ENCODE measurements around the gene BPIFB3. TPM values are rescaled to one million over a fixed set of nuclear protein-coding genes. Genes with fewer than 3 reads are reported as not detected.

The BPIFB3 gene
- total and polyA plus RNA-seq, 11 donors: not detected

DNA sequence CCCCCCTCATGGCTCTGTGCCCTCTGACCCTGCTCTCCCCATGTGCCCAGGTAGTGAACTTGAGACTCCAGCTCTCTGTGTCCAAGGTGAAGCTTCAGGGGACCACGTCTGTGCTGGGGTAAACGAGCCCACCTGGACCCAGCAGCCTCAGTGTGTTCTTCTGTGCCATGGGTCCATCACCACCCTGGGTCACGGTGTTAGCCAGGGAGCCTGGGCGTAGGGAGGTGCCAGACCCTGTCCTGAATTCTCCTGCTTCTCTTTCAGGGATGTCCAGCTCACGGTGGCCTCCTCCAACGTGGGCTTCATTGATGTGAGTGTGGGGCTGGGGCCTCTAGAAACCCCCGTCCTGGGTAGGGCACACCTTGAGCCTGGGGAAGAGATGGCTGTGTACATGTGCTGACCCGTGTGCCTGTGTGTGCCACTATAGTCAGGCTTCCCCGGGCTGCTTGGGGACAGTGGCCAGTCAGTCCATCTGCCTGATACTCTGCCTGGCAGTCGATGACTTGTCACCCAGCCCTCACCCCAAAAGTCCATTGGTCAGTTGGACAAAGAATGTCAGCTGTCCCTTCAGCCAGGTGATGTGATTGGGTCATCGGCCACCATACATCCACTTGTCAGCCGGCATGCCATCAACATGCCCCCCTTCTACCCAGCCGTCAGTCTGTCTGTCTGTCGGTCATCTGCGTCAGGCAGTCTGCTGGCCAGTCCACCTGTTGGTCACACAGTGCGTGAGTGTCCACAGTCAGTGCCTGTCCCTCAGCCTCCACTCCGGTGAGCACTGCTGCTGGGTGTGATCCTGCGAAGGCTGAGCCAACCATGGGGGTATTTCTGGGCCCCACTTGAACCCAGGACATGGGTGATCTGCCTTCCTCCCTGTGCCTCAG lies 33.2 kb upstream of the BPIFB3 start:
- TF ChIP-seq, protein P1, sequence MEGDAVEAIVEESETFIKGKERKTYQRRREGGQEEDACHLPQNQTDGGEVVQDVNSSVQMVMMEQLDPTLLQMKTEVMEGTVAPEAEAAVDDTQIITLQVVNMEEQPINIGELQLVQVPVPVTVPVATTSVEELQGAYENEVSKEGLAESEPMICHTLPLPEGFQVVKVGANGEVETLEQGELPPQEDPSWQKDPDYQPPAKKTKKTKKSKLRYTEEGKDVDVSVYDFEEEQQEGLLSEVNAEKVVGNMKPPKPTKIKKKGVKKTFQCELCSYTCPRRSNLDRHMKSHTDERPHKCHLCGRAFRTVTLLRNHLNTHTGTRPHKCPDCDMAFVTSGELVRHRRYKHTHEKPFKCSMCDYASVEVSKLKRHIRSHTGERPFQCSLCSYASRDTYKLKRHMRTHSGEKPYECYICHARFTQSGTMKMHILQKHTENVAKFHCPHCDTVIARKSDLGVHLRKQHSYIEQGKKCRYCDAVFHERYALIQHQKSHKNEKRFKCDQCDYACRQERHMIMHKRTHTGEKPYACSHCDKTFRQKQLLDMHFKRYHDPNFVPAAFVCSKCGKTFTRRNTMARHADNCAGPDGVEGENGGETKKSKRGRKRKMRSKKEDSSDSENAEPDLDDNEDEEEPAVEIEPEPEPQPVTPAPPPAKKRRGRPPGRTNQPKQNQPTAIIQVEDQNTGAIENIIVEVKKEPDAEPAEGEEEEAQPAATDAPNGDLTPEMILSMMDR (IDR thresholded peaks at IDR 0.05): no peak
- TF ChIP-seq POLR2A (IDR thresholded peaks at IDR 0.05): no peak
- Histone ChIP-seq H3K9me3 (no peaks in the 10 kb centered on the region), H3K36me3 (no peaks in the 10 kb centered on the region), H3K27ac (no peak overlapping the region), H3K27me3 (peaks cover 0 to 4% (median 0%) of the 10 kb centered on the region in 9 donors), H3K4me3 (no peak overlapping the region), H3K4me1 (no peaks in the 10 kb centered on the region)
- 82 to 89% (median 85%) methylated on average over 6 to 18 of the region's 18 CpGs for WGBS, 4 donors
- intact Hi-C loops (cut with DNase I): no loop called here
- DNase-seq: no peak
- ATAC-seq: no peak

DNA sequence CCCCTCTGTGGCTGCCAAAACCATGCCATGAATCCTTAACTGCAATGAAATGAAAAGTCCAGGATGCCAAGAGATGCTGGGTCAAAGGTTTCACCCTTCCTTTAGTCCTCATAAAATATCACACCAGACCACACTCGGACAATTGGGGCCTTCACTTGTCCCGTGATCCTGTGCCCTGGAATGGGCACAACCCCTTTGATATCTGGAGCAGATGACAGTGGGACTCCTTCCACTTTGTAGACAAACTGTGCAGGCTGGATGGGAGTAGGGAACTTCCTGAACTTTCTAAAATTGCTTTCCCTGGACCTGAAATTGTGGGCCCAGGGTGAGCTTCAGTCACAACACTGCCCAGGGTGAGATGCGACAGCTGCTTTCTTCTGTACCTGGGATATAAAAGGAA lies 31.8 kb upstream of the BPIFB3 start:
- no peaks in the 10 kb centered on the region for H3K36me3 ChIP-seq
- H3K27me3 ChIP-seq: no peaks in the 10 kb centered on the region
- H3K4me1 ChIP-seq: no peaks in the 10 kb centered on the region
- ATAC-seq (no peak), DNase-seq (no peak)
- 74 to 89% (median 78%) methylated on average over 3 of the region's 3 CpGs for WGBS, 4 donors
- intact Hi-C loops (cut with DNase I): no loop called here
- H3K27ac ChIP-seq: no peak overlapping the region
- TF ChIP-seq, protein P1 (IDR thresholded peaks at IDR 0.05): no peak
- TF ChIP-seq POLR2A (IDR thresholded peaks at IDR 0.05): no peak
- no peaks in the 10 kb centered on the region for H3K9me3 ChIP-seq
- no peak overlapping the region for H3K4me3 ChIP-seq

DNA sequence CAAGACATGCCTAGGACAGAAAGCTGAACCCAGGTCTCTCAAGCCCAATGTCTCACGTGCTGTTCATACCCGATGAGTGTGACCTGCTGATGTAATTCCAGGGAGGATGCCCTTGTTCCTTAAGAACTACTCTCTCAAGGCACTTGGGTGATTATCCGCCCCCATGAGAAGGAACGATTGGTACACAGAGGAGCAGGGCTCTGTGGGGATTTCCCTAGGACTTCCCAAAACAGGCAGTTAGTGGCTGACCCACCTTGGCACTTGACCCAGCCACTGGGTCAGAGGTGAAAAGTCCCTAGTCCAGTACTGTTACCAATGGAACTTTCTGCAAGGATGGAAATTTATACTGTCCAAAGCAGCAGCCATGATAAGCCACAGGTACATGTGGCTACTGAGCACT lies 31.4 kb upstream of the BPIFB3 start:
- DNase-seq (no peak), ATAC-seq (no peak)
- no peaks in the 10 kb centered on the region for H3K27me3 ChIP-seq
- no peak overlapping the region for H3K4me3 ChIP-seq
- no peaks in the 10 kb centered on the region for H3K36me3 ChIP-seq
- no peak overlapping the region for H3K27ac ChIP-seq
- intact Hi-C loops (cut with DNase I): no loop called here
- TF ChIP-seq, protein P1 (IDR thresholded peaks at IDR 0.05): no peak
- TF ChIP-seq POLR2A (IDR thresholded peaks at IDR 0.05): no peak
- no peaks in the 10 kb centered on the region for H3K9me3 ChIP-seq
- WGBS, 4 donors: 62 to 84% (median 72%) methylated on average over 4 of the region's 4 CpGs
- H3K4me1 ChIP-seq: no peaks in the 10 kb centered on the region

DNA sequence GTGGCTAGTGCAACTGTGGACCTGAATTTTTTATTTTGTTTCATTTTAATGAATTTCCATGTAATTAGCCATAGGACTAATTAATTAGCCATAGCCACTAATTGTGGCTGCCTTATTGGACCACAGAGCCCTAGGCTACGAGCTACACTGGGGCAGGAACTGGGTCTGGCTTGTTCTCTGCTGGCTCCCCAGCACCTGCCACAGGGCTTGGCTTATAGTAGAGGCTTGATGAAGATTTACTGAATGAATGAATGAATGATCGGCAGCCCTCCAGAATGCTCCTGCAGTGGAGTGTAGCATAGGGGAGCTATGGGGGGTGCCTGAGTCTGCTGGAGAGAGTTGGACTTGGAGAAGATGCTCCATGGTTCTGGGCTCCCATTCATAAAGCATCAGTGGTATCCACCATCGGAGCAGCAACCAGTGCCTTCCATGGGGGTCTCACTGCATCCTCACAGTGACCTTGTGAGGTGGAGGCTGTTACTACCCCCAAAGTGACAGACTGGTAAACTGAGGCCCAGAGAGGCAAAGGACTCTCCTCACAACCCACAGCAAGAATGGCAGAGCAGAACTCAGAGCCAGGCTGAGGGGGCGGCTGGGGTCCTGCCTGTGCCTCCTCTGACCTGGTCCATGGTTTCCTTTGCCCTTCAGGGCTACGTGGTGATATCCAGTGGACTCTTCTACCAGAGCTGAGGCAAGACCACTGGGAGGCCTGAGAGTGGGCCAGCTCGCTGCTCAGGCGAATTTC lies 30.8 kb upstream of the BPIFB3 start:
- no peaks in the 10 kb centered on the region for H3K9me3 ChIP-seq
- H3K27ac ChIP-seq: no peak overlapping the region
- TF ChIP-seq POLR2A (IDR thresholded peaks at IDR 0.05): no peak
- TF ChIP-seq, protein P1 (IDR thresholded peaks at IDR 0.05): no peak
- H3K4me3 ChIP-seq: no peak overlapping the region
- no peaks in the 10 kb centered on the region for H3K4me1 ChIP-seq
- ATAC-seq (no peak), DNase-seq (no peak)
- no peaks in the 10 kb centered on the region for H3K27me3 ChIP-seq
- no peaks in the 10 kb centered on the region for H3K36me3 ChIP-seq
- intact Hi-C loops (cut with DNase I): no loop called here
- 71 to 83% (median 81%) methylated on average over 7 of the region's 7 CpGs for WGBS, 4 donors

Measured in heart left ventricle (tissue), 16 donors.